K562 (cell line): ENCODE measurements around the gene MALAT1. TPM values are rescaled to one million over a fixed set of nuclear protein-coding genes. Genes with fewer than 3 reads are reported as not detected.

ENCODE experiments used
- CEBPB ChIP-seq: fragments of 450-650 bp; IDR thresholded peaks from 2 replicates; pipeline ENCODE4 v1.6.1; 2016; ENCODE audit warnings: missing genetic modification characterization, missing compliant biosample characterization
- HNRNPK ChIP-seq: fragments of 200-400 bp; formaldehyde crosslinking; IDR thresholded peaks from one replicate; pipeline ENCODE4 v1.6.1; 2018; ENCODE audit warnings: mild to moderate bottlenecking, low read depth, low read length; ENCODE audit not compliant: poor library complexity, severe bottlenecking
- HSF4 ChIP-seq: fragments of 250-450 bp; sonication (Bioruptor Pico); IDR thresholded peaks from 2 replicates; pipeline ENCODE4 v2.1.2; 2022; ENCODE audit warnings: mild to moderate bottlenecking, moderate library complexity, borderline replicate concordance
- MCM7 ChIP-seq, 2 experiments: fragments of 450-650 bp; IDR thresholded peaks; 2 replicates each; pipeline ENCODE4 v1.6.1; 2016 to 2018
- MTA1 ChIP-seq: fragments of 450-650 bp; IDR thresholded peaks from 2 replicates; pipeline ENCODE4 v1.6.1; 2017; ENCODE audit warnings: borderline replicate concordance
- NR2C2 ChIP-seq, 2 experiments: fragments of 200-800 bp in 1 of 2; sonication (Bioruptor generic) in 1 of 2; sonication (generic) in 1 of 2; formaldehyde crosslinking in 1 of 2; IDR thresholded peaks; 2 replicates each; pipeline versions ENCODE4 v1.6.1 to v1.8.0; 2016 to 2022; ENCODE audit warnings: mild to moderate bottlenecking in 1 of 2, missing compliant biosample characterization in 1 of 2, missing genetic modification characterization in 1 of 2, missing genetic modification reagents in 1 of 2
- PCBP2 ChIP-seq: fragments of 200-400 bp; formaldehyde crosslinking; IDR thresholded peaks from 2 replicates; pipeline ENCODE4 v1.6.1; 2018; ENCODE audit warnings: low read length, low read depth, mild to moderate bottlenecking, moderate library complexity; ENCODE audit not compliant: poor library complexity, severe bottlenecking
- PHF20 ChIP-seq: fragments of 450-650 bp; IDR thresholded peaks from 2 replicates; pipeline ENCODE4 v1.6.1; 2018; ENCODE audit not compliant: partially characterized antibody
- PHF8 ChIP-seq: fragments of 200-600 bp; sonication (generic); IDR thresholded peaks from 2 replicates; pipeline ENCODE4 v1.6.1; 2012; ENCODE audit warnings: mixed run types, mild to moderate bottlenecking, inconsistent platforms, low read length, moderate library complexity, borderline replicate concordance
- POU5F1 ChIP-seq: fragments of 150-350 bp; IDR thresholded peaks from 2 replicates; pipeline ENCODE4 v1.6.1; 2014; ENCODE audit warnings: borderline replicate concordance, low read length, low read depth, mild to moderate bottlenecking; ENCODE audit not compliant: partially characterized antibody
- PTRF ChIP-seq: fragments of 450-650 bp; IDR thresholded peaks from 2 replicates; pipeline ENCODE4 v1.6.1; 2016; ENCODE audit warnings: mild to moderate bottlenecking, missing genetic modification characterization, missing compliant biosample characterization
- RFX7 ChIP-seq: fragments of 250-450 bp; sonication (Bioruptor Pico); IDR thresholded peaks from 2 replicates; pipeline ENCODE4 v1.5.1; 2021; ENCODE audit warnings: mild to moderate bottlenecking
- SMAD1 ChIP-seq: fragments of 150-350 bp; IDR thresholded peaks from 2 replicates; pipeline ENCODE4 v1.6.1; 2014; ENCODE audit warnings: low read length, low read depth; ENCODE audit not compliant: partially characterized antibody
- SPI1 ChIP-seq: IDR thresholded peaks from 2 replicates; pipeline ENCODE4 v1.6.1; 2011; ENCODE audit warnings: low read depth, low read length, control low read depth, borderline replicate concordance
- ZFPM2 ChIP-seq: fragments of 250-450 bp; sonication (Bioruptor Pico); IDR thresholded peaks from 2 replicates; pipeline ENCODE4 v1.5.1; 2022; ENCODE audit warnings: mild to moderate bottlenecking
- ZNF175 ChIP-seq: fragments of 200-800 bp; sonication (Bioruptor generic); IDR thresholded peaks from 2 replicates; pipeline ENCODE4 v1.6.1; 2016; ENCODE audit warnings: low read depth, mild to moderate bottlenecking, missing genetic modification characterization, missing compliant biosample characterization
- ZNF436 ChIP-seq: fragments of 250-450, 450-650 bp; sonication (Bioruptor Pico); formaldehyde crosslinking; IDR thresholded peaks from 2 replicates; pipeline ENCODE4 v1.7.0; 2020; ENCODE audit warnings: mild to moderate bottlenecking
- ZNF561 ChIP-seq: fragments of 450-650 bp; formaldehyde crosslinking; conservative IDR thresholded peaks from 2 replicates; pipeline ENCODE4 v1.4.0; 2020; ENCODE audit warnings: mild to moderate bottlenecking, moderate library complexity
- ZNF583 ChIP-seq: fragments of 250-450 bp; sonication (Bioruptor Pico); IDR thresholded peaks from 2 replicates; pipeline ENCODE4 v1.4.0; 2020
- ZNF79 ChIP-seq: fragments of 250-450 bp; sonication (Bioruptor Pico); IDR thresholded peaks from 2 replicates; pipeline ENCODE4 v1.4.0; 2020; ENCODE audit warnings: low read depth, mild to moderate bottlenecking, moderate library complexity
- polyA plus RNA-seq, 8 experiments: library from polyadenylated mRNA; depleted of rRNA in 4 of 8; stranded (reverse) in 5 of 8; unstranded in 3 of 8; fragments of >200 nt; fragmentation: Nextera tagmentation in 2 of 8; fragmentation: Illumina TruSeq in 1 of 8; extraction: Ambion mirVana in 2 of 8; extraction: Trizol in 1 of 8; gene quantifications; 2 replicates each; pipeline versions ENCODE4 v1.2.1 to v1.2.3, GENCODE V29; 2011 to 2014; ENCODE audit warnings: inconsistent platforms in 1 of 8, missing spikeins in 1 of 8
- total RNA-seq, 7 experiments: library from RNA; depleted of rRNA in 6 of 7; stranded (reverse); fragments of >200 nt in 6 of 7; fragmentation: Illumina TruSeq in 2 of 7; extraction: Trizol in 2 of 7; gene quantifications; 2 replicates each; pipeline versions ENCODE4 v1.2.1 to v1.2.3, GENCODE V29; 2011 to 2021; ENCODE audit warnings: low replicate concordance in 1 of 7
- TF ChIP-seq, protein P1 (sequence below): fragments of 450-650 bp; formaldehyde crosslinking; IDR thresholded peaks from 2 replicates; pipeline ENCODE4 v1.4.0; 2022; ENCODE audit warnings: missing genetic modification characterization
- TF ChIP-seq, protein P2 (sequence below): fragments of 200-400 bp; formaldehyde crosslinking; IDR thresholded peaks from 2 replicates; pipeline ENCODE4 v1.6.1; 2017; ENCODE audit warnings: mild to moderate bottlenecking, low read depth, low read length, moderate library complexity
- TF ChIP-seq, protein P3 (sequence below): fragments of 250-450 bp; sonication (Bioruptor Pico); IDR thresholded peaks from 2 replicates; pipeline ENCODE4 v1.9.0; 2021; ENCODE audit warnings: mild to moderate bottlenecking

MALAT1 gene
- total and polyA plus RNA-seq, 9 of the 15 experiments (the other 6 are each of a cell fraction or from before 2014, with no cell fraction given), result 363 to 8,715 (median 2,351) TPM

DNA sequence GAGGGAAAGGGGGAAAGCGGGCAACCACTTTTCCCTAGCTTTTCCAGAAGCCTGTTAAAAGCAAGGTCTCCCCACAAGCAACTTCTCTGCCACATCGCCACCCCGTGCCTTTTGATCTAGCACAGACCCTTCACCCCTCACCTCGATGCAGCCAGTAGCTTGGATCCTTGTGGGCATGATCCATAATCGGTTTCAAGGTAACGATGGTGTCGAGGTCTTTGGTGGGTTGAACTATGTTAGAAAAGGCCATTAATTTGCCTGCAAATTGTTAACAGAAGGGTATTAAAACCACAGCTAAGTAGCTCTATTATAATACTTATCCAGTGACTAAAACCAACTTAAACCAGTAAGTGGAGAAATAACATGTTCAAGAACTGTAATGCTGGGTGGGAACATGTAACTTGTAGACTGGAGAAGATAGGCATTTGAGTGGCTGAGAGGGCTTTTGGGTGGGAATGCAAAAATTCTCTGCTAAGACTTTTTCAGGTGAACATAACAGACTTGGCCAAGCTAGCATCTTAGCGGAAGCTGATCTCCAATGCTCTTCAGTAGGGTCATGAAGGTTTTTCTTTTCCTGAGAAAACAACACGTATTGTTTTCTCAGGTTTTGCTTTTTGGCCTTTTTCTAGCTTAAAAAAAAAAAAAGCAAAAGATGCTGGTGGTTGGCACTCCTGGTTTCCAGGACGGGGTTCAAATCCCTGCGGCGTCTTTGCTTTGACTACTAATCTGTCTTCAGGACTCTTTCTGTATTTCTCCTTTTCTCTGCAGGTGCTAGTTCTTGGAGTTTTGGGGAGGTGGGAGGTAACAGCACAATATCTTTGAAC is 6.8 kb downstream of the MALAT1 start (continued):
- TF ChIP-seq SMAD1 (no peak), PHF20 (no peak), PCBP2 (no peak), ZNF175 (no peak), ZFPM2 (0 out of 2 replicates have a peak, but pooled peaks have one; percentile 57), HNRNPK (no peak), ZNF436 (CRISPR knock-in tag) (peak; percentile 5; the same call in 1 of the 2 replicates), PHF8 (no peak; the same call in 1 of the 2 replicates), POU5F1 (no peak), MCM7 (IDR thresholded peaks at IDR 0.05) (no peak), ZNF79 (no peak), SPI1 (no peak), HSF4 (CRISPR knock-in tag) (no peak), CEBPB (no peak), MTA1 (no peak; the same call in 1 of the 2 replicates), NR2C2 (CRISPR knock-in tag; IDR thresholded peaks at IDR 0.05) (no peak), NR2C2 (tag; IDR thresholded peaks at IDR 0.05) (no peak), ZNF561 (CRISPR knock-in tag) (peak; percentile 4; the same call in 1 of the 2 replicates), PTRF (tag) (no peak), ZNF583 (CRISPR knock-in tag) (no peak), RFX7 (no peak; the same call in none of the 2 replicates)
- TF ChIP-seq, protein P1, sequence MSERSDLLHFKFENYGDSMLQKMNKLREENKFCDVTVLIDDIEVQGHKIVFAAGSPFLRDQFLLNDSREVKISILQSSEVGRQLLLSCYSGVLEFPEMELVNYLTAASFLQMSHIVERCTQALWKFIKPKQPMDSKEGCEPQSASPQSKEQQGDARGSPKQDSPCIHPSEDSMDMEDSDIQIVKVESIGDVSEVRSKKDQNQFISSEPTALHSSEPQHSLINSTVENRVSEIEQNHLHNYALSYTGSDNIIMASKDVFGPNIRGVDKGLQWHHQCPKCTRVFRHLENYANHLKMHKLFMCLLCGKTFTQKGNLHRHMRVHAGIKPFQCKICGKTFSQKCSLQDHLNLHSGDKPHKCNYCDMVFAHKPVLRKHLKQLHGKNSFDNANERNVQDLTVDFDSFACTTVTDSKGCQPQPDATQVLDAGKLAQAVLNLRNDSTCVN, result peak; percentile 77
- TF ChIP-seq, protein P2, sequence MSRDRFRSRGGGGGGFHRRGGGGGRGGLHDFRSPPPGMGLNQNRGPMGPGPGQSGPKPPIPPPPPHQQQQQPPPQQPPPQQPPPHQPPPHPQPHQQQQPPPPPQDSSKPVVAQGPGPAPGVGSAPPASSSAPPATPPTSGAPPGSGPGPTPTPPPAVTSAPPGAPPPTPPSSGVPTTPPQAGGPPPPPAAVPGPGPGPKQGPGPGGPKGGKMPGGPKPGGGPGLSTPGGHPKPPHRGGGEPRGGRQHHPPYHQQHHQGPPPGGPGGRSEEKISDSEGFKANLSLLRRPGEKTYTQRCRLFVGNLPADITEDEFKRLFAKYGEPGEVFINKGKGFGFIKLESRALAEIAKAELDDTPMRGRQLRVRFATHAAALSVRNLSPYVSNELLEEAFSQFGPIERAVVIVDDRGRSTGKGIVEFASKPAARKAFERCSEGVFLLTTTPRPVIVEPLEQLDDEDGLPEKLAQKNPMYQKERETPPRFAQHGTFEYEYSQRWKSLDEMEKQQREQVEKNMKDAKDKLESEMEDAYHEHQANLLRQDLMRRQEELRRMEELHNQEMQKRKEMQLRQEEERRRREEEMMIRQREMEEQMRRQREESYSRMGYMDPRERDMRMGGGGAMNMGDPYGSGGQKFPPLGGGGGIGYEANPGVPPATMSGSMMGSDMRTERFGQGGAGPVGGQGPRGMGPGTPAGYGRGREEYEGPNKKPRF, result no peak
- TF ChIP-seq, protein P3, sequence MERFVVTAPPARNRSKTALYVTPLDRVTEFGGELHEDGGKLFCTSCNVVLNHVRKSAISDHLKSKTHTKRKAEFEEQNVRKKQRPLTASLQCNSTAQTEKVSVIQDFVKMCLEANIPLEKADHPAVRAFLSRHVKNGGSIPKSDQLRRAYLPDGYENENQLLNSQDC (CRISPR knock-in tag), result peak; percentile 93
